OCI-LY3 (cell line): Measurements from ENCODE around the gene LRRC34.

ENCODE experiments used
- EZH2phosphoT487 ChIP-seq: fragments of 200-600 bp; shearing (Covaris generic); IDR thresholded peaks from 2 replicates; pipeline ENCODE4 v1.6.1; 2018; ENCODE audit warnings: antibody characterized with exemption, mixed run types, low read depth
- TF ChIP-seq, protein P1 (sequence below): fragments of 200-600, 300-600 bp; sonication (generic); IDR thresholded peaks from 2 replicates; pipeline ENCODE4 v1.5.1; 2014; ENCODE audit warnings: antibody characterized with exemption, low read length, low read depth

DNA sequence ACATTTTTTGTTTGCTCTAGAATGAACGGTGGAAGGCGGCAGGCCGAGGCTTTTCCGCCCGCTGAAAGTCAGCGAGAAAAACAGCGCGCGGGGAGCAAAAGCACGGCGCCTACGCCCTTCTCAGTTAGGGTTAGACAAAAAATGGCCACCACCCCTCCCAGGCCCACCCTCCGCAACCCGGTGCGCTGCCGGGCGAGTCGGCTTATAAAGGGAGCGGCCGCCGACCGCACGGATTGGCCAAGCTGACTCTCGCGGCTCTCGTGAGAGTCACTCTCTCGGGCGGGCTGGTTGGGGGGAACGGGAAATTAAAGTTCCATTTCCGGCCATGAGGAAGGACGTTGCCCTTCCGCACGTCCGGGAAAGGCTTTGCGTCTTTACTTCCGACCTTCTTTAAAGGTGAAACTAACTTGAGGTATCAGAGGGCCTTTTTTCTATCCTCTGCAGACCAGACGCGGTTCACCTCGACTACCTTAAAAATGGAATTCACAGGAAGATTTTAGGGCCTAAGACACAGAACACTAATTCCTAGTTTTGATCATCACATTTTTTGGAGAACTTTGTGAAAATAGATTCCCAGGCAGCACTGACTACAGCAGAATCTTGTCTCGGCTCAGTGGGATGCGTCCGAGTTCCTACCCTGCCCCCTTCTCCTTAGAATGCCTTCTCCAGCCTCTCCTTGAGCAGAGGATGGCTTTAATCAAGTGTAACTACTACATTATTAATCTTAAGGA lies 47.7 kb downstream of the LRRC34 start, which contains the start of gene TERC:
- TF ChIP-seq, protein P1, sequence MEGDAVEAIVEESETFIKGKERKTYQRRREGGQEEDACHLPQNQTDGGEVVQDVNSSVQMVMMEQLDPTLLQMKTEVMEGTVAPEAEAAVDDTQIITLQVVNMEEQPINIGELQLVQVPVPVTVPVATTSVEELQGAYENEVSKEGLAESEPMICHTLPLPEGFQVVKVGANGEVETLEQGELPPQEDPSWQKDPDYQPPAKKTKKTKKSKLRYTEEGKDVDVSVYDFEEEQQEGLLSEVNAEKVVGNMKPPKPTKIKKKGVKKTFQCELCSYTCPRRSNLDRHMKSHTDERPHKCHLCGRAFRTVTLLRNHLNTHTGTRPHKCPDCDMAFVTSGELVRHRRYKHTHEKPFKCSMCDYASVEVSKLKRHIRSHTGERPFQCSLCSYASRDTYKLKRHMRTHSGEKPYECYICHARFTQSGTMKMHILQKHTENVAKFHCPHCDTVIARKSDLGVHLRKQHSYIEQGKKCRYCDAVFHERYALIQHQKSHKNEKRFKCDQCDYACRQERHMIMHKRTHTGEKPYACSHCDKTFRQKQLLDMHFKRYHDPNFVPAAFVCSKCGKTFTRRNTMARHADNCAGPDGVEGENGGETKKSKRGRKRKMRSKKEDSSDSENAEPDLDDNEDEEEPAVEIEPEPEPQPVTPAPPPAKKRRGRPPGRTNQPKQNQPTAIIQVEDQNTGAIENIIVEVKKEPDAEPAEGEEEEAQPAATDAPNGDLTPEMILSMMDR = no peak
- TF ChIP-seq EZH2phosphoT487 = no peak
